GM18907 (cell line): Measurements from ENCODE around the gene CDC42BPG.

Source experiments
- ATAC-seq: cut with Tn5 transposase; IDR thresholded peaks from one replicate; pipeline ENCODE4 v1.9.1; 2021; ENCODE audit warnings: mild to moderate bottlenecking, moderate library complexity; ENCODE audit not compliant: unreplicated experiment

Gene CDC42BPG

GRCh38 chr11:64793271-64794160 lies 50.9 kb downstream of the CDC42BPG start:
- no peak for ATAC-seq

GRCh38 chr11:64792482-64792881 lies 52.0 kb downstream of the CDC42BPG start:
- ATAC-seq = no peak

GRCh38 chr11:64791781-64792291 lies 52.6 kb downstream of the CDC42BPG start:
- no peak for ATAC-seq

- ATAC-seq = no peak
Measured at GRCh38 chr11:64790205-64791095, 54.0 kb downstream of the CDC42BPG start.

- no peak for ATAC-seq
Measured at GRCh38 chr11:64789331-64790204, 54.9 kb downstream of the CDC42BPG start.

- ATAC-seq = no peak
Measured at GRCh38 chr11:64788321-64789215, 55.9 kb downstream of the CDC42BPG start.

GRCh38 chr11:64787526-64788320 lies 56.7 kb downstream of the CDC42BPG start:
- ATAC-seq = no peak

GRCh38 chr11:64786308-64786707 lies 58.1 kb downstream of the CDC42BPG start:
- ATAC-seq = no peak

GRCh38 chr11:64784813-64785581 lies 59.5 kb downstream of the CDC42BPG start:
- ATAC-seq = no peak

- ATAC-seq = peak; percentile 84
Measured at GRCh38 chr11:64778473-64779298, 65.8 kb downstream of the CDC42BPG start, which contains the start of gene SF1. Gene SF1 (minus strand): TSS chr11:64778542. CDS start chr11:64778392, 150 bp downstream.

GRCh38 chr11:64778223-64778472 lies 66.3 kb downstream of the CDC42BPG start:
- peak; percentile 31 for ATAC-seq

- peak; percentile 20 for ATAC-seq
Measured at GRCh38 chr11:64777449-64778222, 66.8 kb downstream of the CDC42BPG start.

GRCh38 chr11:64776875-64777274 lies 67.6 kb downstream of the CDC42BPG start:
- ATAC-seq = no peak

- ATAC-seq = no peak
Measured at GRCh38 chr11:64776425-64776824, 68.0 kb downstream of the CDC42BPG start.

GRCh38 chr11:64774144-64774543 lies 70.3 kb downstream of the CDC42BPG start:
- ATAC-seq = no peak
